ENCODE measurements around the gene ACSBG1.

Gene ACSBG1

GRCh38 chr15:78222745-78223395, 11.5 kb downstream of the ACSBG1 start:
- DNase-seq (ENCODE audit: low spot score) = no peak

DNA sequence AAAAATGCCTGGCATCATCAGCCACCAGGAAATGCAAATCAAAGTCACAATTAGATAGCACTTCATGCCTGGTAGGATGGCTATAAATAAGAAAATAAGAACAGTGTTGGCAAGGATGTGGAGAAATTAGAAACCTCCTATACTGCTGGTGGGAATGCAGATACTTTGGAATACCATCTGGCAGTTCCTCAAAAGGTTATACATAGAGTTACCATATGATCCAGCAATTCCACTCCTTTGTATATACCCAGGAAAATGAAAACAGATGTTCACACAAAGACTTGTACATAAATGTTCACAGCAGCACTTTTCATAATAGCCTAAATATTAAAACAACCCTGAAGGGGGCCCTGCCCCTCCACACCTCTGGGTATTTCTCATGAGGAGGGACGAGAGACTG, 13.7 kb downstream of the ACSBG1 start:
- DNase-seq (ENCODE audit: low spot score) = no peak

DNA sequence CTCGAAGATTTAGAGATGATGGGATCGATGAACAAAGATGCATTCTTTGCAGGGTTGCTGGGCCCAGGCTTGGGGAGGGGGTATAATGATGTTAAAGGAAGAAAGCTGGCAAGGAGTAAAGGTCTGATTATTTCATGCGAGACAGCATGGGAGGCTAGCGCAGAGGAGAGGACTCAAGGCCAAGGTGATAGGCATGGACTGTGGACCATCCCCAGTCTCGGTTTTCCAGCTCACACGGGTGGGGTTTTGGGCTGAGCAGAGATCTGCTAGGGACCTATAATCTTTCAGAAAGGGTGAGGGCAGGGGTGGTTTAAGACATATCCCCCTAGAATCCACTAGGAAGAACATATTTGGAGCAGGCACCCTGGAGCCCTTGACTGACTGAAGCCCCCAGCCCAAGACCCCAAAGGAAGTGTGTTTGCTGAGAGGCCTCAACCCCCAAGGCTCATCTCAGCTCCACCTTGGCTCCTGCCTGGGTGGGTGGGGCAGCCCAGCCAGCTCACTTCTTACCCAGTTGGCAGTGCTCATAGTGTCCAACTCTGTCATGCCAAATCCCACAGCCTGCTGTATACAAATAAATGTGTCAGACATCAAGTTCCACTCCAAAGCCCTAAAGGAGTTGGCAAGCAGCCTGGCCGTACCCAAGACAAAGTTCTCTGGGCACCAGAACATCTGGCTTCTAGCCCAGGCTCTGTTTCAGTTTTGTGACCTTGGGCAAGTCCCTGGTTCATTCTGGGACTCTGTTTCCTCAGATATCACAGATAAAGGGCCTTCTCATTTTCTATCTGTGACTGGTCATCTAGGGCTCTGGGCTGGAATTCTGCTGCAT, 17.9 kb downstream of the ACSBG1 start:
- peak; percentile 82 for DNase-seq (ENCODE audit: low spot score)

DNA sequence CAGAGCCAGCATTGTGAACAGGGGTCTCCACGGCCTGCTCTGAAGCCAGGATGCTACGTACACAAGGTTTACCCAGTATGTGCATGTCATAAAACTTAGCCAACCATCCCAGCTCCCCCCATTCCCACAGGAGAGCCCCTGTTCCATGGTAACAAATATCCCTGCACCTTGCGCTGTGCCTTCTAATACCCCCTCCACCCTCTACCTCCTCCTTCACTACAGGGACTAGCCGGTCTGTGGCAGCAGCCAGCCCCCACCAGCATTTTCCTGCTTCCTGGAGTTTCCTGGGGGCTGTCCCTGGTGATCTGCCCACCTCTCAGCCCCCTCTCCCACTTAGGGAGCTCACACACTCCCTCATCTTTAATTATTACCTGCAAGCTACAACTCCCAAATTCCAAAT, 20.4 kb downstream of the ACSBG1 start:
- DNase-seq (ENCODE audit: low spot score) = no peak

- DNase-seq (ENCODE audit: low spot score) = no peak
Observed at GRCh38 chr15:78213425-78213750, 21.0 kb downstream of the ACSBG1 start.

DNA sequence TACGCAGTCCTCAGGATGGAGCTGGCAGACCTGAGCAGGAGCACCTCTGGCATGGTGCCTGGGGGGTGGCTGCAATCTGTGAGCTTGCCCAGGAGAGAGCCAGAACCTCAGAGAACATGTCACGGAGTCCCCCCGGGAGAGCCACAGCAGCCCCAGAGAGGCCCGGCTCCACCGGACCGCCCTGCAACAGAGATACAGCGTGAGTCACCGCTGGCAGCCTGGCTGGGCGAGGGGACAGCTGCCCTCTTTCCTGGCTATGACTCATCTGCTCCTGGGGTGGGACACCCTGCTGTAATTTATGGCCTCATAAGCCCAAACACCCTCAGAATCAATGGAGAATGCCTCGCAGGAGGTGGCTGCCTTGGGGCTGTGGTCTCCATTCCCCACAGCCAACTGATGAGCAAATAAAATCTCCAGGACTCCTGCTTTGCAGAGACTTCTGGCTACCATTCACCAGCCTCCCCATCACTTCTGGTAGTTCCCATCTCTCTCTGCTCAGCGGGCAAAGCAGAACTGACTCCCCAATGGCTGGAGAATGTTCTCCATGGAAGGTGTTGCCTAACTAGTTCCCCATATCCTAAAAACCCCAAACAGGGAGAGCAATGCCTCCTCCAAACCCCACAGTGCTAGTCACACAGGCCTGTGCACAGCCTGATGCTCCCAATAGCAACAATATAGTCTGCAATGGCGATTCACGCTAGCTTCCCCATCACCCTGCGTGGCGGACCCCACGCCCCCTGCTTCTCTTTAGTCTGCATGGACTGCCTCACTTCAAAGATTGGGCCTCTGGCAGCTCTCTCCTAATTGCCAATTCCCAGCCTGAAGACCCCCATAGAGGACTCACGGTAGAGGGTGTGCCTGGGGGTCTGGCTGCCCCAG, 21.6 kb downstream of the ACSBG1 start:
- DNase-seq (ENCODE audit: low spot score) = no peak

DNA sequence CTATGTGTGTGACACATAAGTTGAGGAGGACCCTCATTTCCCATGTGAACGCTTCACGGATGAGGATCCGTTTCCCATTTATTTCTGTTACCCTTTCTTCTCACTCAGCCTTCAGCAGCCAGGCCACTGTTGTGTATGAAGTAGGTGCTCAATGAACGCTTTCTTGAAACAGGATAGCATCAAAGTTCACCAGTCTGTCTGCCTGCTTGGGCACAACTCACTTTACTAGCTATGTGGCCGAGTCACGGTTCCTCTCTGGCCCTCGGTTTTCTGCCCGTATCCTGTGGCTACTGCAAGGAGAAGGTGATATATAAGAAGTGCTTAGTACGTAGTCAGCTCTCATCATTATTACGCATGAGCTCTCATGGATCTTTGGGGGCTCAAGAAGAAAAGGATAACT, 22.4 kb downstream of the ACSBG1 start:
- DNase-seq (ENCODE audit: low spot score) = no peak

- DNase-seq (ENCODE audit: low spot score) = peak; percentile 89
Observed at GRCh38 chr15:78211189-78211921, 23.0 kb downstream of the ACSBG1 start.

DNA sequence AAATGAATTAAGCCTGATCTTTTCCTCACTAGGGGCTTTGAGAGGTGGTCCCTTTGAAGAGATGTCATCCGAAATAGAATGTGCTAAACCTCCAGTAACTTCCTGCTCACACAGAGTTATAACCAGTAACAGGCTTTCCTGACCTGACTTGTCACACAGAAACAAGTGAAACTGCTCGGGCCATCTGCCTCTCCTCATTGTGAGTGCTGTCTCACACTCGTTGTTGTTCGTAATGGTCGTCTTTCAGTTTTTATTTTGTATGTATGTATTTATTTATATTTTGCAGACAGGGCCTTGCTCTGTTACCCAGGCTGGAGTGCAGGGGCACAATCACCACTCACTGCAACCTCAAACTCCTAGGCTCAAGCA, 24.0 kb downstream of the ACSBG1 start:
- no peak for DNase-seq (ENCODE audit: low spot score)

DNA sequence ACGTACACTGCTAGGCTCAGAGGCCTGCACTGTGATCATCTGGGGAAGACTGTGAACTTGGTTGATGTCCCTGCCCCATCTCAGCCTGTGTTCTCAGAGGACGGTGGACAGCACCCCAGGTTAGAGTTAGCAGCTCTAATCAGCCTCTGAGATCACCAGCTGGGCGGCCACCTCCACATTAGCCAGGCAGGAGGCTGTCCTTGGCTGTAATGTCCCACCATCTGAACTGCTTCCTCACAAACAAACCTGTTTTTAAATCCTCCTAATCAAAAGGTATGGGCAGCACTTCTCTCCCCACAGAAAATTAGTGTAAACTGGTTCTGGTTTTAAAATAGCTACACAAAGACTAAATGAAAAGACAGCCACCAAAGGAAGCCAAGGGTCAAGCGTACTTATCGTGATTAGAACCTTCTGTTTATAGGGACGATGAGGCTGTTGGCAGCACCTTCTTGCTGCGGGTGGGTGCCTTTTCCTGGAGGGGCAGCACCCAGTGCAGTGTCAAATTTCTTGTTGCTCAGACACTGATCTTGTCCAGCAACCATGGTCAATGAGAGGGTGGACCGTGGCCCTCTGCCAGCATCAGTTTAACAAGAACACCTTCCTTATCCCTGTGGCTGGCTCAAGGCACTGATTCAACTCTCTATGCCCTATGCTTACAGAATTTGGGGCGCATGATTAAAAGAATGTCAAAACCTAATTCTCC, 24.6 kb downstream of the ACSBG1 start:
- no peak for DNase-seq (ENCODE audit: low spot score)

GRCh38 chr15:78208887-78209645, 25.3 kb downstream of the ACSBG1 start:
- DNase-seq (ENCODE audit: low spot score) = no peak

DNA sequence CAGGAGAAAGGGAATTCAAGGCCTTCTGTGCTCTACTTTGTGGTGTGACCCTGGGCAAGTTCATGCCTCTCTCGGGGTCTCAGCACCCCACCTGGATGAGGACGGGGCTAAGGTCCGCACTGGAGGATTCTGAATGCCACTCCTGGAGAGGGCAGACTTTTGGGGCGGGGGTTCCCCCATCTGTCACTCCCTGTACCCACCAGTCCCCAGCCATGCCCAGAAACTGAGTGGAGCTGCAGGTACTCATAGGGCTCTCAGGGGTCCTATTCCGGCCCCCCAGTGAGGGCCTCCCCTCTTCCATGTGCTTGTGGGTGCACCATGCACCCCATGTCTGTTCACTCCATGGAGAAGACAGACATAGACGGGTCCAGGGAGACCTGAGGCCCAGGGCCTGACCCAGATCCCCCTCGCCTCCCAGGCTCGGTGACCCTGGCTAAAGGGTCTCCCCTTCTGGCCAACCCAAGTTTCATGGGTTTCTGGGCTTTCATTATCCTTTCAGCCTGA, 26.0 kb downstream of the ACSBG1 start:
- DNase-seq (ENCODE audit: low spot score) = no peak

DNA sequence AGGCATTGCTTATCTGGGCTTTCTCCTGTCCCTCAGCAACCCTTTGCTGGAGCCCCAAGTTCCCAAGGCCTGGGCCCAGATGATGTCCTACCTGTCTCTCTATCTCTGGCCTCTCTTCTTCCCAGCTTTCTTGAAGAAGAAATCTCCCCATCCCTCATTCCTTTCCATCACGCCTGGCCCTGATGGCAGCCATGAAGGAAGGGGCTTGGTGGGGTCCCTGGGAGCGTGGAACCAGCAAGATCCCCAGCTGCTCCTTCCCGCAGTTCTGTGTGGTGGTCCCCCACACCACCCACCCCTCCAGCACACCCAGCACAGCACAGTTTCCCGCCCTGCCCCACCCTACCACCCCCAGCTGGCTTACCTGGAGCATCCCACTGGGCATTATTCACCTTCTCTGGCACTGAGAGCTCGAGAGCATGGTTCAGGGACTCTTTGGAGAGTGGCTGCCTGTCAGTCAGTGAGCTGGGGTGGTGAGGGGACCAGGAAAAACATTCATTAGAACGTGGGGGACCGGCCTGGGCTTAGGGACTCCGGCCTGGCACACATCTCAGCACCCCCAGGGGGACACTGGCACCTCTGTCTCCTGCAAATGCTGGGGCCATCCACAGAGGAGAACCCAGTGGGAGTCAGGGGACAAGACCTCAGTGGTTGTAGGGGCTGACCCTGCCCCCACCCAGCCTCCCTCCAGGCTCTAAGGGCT, 26.6 kb downstream of the ACSBG1 start:
- no peak for DNase-seq (ENCODE audit: low spot score)

- no peak for DNase-seq (ENCODE audit: low spot score)
Observed at GRCh38 chr15:78207110-78207458, 27.3 kb downstream of the ACSBG1 start.

DNA sequence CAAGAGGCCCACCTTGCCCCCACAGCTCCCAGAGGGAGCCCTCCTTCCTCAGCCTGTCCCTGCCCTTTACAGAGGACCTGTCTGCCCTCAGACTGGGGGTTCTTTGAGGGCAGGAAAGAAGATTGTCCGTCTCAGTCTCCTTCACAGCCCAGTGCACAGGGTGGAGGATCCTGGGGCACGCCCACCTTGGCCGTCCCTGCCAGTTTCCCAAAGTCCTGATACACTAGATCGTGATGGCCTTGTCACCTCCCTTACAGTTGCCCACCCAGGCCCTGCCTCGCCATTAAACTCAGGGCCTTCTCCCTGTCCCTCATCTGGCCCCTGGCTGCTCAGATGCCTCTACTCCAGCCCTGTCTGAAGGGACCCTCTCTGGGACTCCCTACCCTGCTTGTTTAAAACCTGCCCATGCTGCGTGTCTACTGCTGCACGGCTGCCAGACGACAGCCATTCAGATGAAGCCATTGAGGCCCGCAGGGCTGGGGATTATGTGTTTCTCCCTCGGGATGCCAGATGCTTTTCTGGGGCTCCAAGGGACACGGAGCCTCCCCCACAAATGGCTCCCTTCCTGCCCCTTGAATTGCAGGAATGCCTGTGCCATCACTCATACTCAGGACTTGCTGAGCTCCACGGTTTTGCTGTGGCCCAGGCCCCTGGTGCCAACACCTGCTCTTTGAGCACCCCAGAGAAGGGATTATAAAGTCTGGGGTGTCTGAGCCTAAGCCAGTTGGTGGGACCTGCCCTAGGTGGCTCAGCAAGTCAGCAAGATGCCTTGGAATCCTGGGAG, 27.8 kb downstream of the ACSBG1 start:
- no peak for DNase-seq (ENCODE audit: low spot score)

- no peak for DNase-seq (ENCODE audit: low spot score)
Observed at GRCh38 chr15:78205856-78206255, 28.5 kb downstream of the ACSBG1 start.

- DNase-seq (ENCODE audit: low spot score) = no peak
Observed at GRCh38 chr15:78205337-78205736, 29.0 kb downstream of the ACSBG1 start.

DNA sequence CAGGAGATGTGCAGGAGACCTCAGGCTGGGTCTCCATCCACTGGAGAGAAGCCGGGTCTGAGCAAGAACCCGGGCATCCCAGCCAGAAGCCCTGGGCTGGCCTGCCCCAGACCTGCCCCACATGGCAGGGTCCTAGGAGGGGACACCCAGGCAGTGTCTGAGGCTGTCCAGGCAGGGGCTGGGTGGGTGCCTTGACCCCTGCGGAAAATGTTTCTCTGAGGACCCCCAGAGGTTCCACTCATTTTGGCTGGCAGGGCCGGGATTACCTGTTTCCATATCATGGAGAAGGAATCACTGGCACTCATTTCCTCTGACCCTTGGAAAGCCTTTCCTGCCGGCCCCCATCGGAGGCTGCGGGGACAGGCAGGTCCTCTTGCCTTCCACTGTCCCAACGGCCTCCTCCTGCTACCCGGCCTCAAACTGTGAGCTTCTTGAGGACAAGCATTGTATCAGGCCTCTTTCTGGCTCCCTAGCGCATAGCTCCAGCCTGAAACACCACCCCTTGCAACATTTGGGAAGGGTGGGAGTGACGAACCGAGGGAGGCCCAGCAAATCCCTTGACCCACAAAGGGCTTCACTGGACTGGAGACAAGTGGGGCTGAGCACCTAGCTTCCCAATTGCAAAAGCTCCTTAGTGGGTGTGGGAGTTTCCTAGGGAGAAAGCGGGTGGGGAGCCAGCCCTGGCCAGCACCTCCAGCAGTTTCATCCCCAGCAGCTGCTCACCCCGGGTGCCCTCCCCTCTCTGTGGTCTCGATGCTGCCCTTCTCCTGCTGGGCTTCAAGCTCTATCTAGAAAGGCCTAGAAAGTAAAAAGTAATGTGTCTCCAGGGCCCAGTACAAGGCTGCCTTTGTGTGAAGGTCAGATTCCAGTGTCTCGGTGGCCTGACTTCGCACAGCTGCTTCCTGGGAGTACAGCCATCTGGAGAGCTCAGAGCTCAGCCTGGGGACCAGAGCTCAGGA, 29.7 kb downstream of the ACSBG1 start:
- DNase-seq (ENCODE audit: low spot score) = peak; percentile 93

All from pons (tissue), 1 donor.